IMR-90 (cell line): ENCODE results near the gene RAPGEF3. TPM values are rescaled to one million over a fixed set of nuclear protein-coding genes. Genes with fewer than 3 reads are reported as not detected.

Source experiments
- ATAC-seq: fragments of 200-7000 bp; cut with Tn5 transposase; 2 replicates; pipeline ENCODE4 v1.9.1; 2020; ENCODE audit warnings: low read depth, mild to moderate bottlenecking, moderate library complexity
- BruUV-seq: library from RNA; stranded (reverse); fragments of 400-500 nt; replicated peaks from 2 replicates; lab custom pipeline; 2021; lab: Mats Ljungman, UMichigan
- CTCF ChIA-PET: fragments of 300-600 bp; formaldehyde crosslinking; extraction: SDS; loops from one replicate; lab custom pipeline; 2021; ENCODE audit warnings: antibody characterized with exemption; lab: Yijun Ruan, JAX
- POLR2A ChIA-PET: fragments of 300-600 bp; sonication (Branson Sonifier 250); formaldehyde crosslinking; loops from one replicate; lab custom pipeline; 2022; ENCODE audit warnings: antibody characterized with exemption; ENCODE audit not compliant: unreplicated experiment; lab: Charles Lee
- DNase-seq: peaks from one replicate; pipeline ENCODE4 v3.0.0; 2013
- H2AFZ ChIP-seq: replicated peaks from 2 replicates; pipeline ENCODE3; 2013; ENCODE audit warnings: low read length, mild to moderate bottlenecking; ENCODE audit not compliant: poor library complexity
- H2AK5ac ChIP-seq: 2 replicates; pipeline ENCODE4 v1.6.1; 2013; ENCODE audit warnings: low read depth, low read length, inconsistent platforms
- H2AK9ac ChIP-seq: replicated peaks from 2 replicates; pipeline ENCODE3; 2013; ENCODE audit warnings: mild to moderate bottlenecking, low read depth, low read length, moderate library complexity; ENCODE audit not compliant: poor library complexity
- H2BK120ac ChIP-seq: 2 replicates; pipeline ENCODE4 v1.6.1; 2013; ENCODE audit warnings: low read depth, low read length, inconsistent platforms
- H2BK15ac ChIP-seq: 3 replicates; pipeline ENCODE4 v1.6.1; 2013; ENCODE audit warnings: low read depth, low read length, inconsistent platforms
- H2BK20ac ChIP-seq: 2 replicates; pipeline ENCODE4 v1.6.1; 2013; ENCODE audit warnings: low read depth, mild to moderate bottlenecking, inconsistent platforms, low read length, moderate library complexity
- H2BK5ac ChIP-seq: 2 replicates; pipeline ENCODE4 v1.6.1; 2013; ENCODE audit warnings: mild to moderate bottlenecking, low read depth, low read length, inconsistent platforms; ENCODE audit not compliant: poor library complexity, severe bottlenecking
- H3K14ac ChIP-seq: replicated peaks from 2 replicates; pipeline ENCODE4 v1.6.1; 2013; ENCODE audit warnings: low read depth, low read length, inconsistent platforms
- H3K18ac ChIP-seq: 2 replicates; pipeline ENCODE4 v1.6.1; 2013; ENCODE audit warnings: low read depth, low read length, control low read depth
- H3K23ac ChIP-seq: 2 replicates; pipeline ENCODE4 v1.6.1; 2013; ENCODE audit warnings: low read depth, low read length, inconsistent platforms
- H3K27ac ChIP-seq: 2 replicates; pipeline ENCODE4 v1.5.1; 2013; ENCODE audit warnings: mild to moderate bottlenecking, control low read depth, low read length; ENCODE audit not compliant: insufficient read depth
- H3K27me3 ChIP-seq: 2 replicates; pipeline ENCODE4 v1.6.1; 2013; ENCODE audit warnings: low read length; ENCODE audit not compliant: control insufficient read depth, insufficient read depth
- H3K36me3 ChIP-seq: 2 replicates; pipeline ENCODE4 v1.6.1; 2013; ENCODE audit warnings: low read length, mixed read lengths; ENCODE audit not compliant: control insufficient read depth, insufficient read depth
- H3K4ac ChIP-seq: 2 replicates; pipeline ENCODE4 v1.6.1; 2013; ENCODE audit warnings: low read depth, low read length, inconsistent platforms
- H3K4me1 ChIP-seq: 2 replicates; pipeline ENCODE4 v1.6.1; 2013; ENCODE audit warnings: low read length, mixed read lengths; ENCODE audit not compliant: control insufficient read depth, insufficient read depth
- H3K4me2 ChIP-seq: 2 replicates; pipeline ENCODE4 v1.6.1; 2013; ENCODE audit warnings: low read depth, mild to moderate bottlenecking, control low read depth, low read length, moderate library complexity
- H3K4me3 ChIP-seq: 2 replicates; pipeline ENCODE4 v1.5.1; 2013; ENCODE audit warnings: low read depth, mild to moderate bottlenecking, control low read depth, low read length, moderate library complexity; ENCODE audit not compliant: insufficient read depth
- H3K56ac ChIP-seq: 2 replicates; pipeline ENCODE4 v1.6.1; 2013; ENCODE audit warnings: low read length, inconsistent platforms; ENCODE audit not compliant: insufficient read depth; ENCODE audit errors: extremely low read depth
- H3K79me1 ChIP-seq, 2 experiments: 2 replicates each; pipeline ENCODE4 v1.6.1; 2013; ENCODE audit warnings: low read length in 2 of 2, inconsistent platforms in 1 of 2, low read depth in 1 of 2
- H3K9ac ChIP-seq: 2 replicates; pipeline ENCODE4 v1.6.1; 2013; ENCODE audit warnings: low read depth, low read length, control low read depth
- H3K9me1 ChIP-seq: 2 replicates; pipeline ENCODE4 v1.6.1; 2013; ENCODE audit warnings: low read length, inconsistent platforms; ENCODE audit not compliant: insufficient read depth
- H3K9me3 ChIP-seq: 2 replicates; pipeline ENCODE4 v1.6.1; 2013; ENCODE audit warnings: low read length; ENCODE audit not compliant: control insufficient read depth, insufficient read depth
- H4K20me1 ChIP-seq: 2 replicates; pipeline ENCODE4 v1.6.1; 2013; ENCODE audit warnings: low read length, inconsistent platforms; ENCODE audit not compliant: insufficient read depth
- H4K5ac ChIP-seq: 2 replicates; pipeline ENCODE4 v1.6.1; 2013; ENCODE audit warnings: mild to moderate bottlenecking, low read depth, low read length, control low read depth
- H4K8ac ChIP-seq, 2 experiments: 2 replicates each; pipeline ENCODE4 v1.6.1; 2013; ENCODE audit warnings: low read depth in 2 of 2, low read length in 2 of 2, control low read depth in 1 of 2, inconsistent platforms in 1 of 2
- H4K91ac ChIP-seq: 2 replicates; pipeline ENCODE4 v1.6.1; 2013; ENCODE audit warnings: low read depth, low read length, inconsistent platforms; ENCODE audit not compliant: insufficient read depth
- BHLHE40 ChIP-seq: fragments of 150-350 bp; IDR thresholded peaks from 2 replicates; pipeline ENCODE4 v1.6.1; 2016; ENCODE audit warnings: mild to moderate bottlenecking, low read depth, low read length
- CEBPB ChIP-seq: IDR thresholded peaks from 2 replicates; pipeline ENCODE4 v1.6.1; 2012; ENCODE audit warnings: low read depth, low read length, improper control_type of control experiment
- CHD1 ChIP-seq: IDR thresholded peaks from 2 replicates; pipeline ENCODE4 v1.6.1; 2012; ENCODE audit warnings: low read depth, low read length, improper control_type of control experiment
- CTCF ChIP-seq: conservative IDR thresholded peaks from 2 replicates; pipeline ENCODE4 v1.5.1; 2012; ENCODE audit warnings: mild to moderate bottlenecking, low read depth, low read length, improper control_type of control experiment
- ELK1 ChIP-seq: fragments of 150-350 bp; IDR thresholded peaks from 2 replicates; pipeline ENCODE4 v1.6.1; 2016; ENCODE audit warnings: low read depth, mild to moderate bottlenecking, low read length, moderate library complexity, borderline replicate concordance
- FOS ChIP-seq: fragments of 150-350 bp; IDR thresholded peaks from 2 replicates; pipeline ENCODE4 v1.6.1; 2016; ENCODE audit warnings: low read depth, low read length
- MAFK ChIP-seq: IDR thresholded peaks from 2 replicates; pipeline ENCODE4 v1.6.1; 2012; ENCODE audit warnings: low read depth, low read length, improper control_type of control experiment
- MAZ ChIP-seq: IDR thresholded peaks from 2 replicates; pipeline ENCODE4 v1.6.1; 2012; ENCODE audit warnings: low read depth, mild to moderate bottlenecking, low read length, improper control_type of control experiment, moderate library complexity, borderline replicate concordance
- MXI1 ChIP-seq: IDR thresholded peaks from 2 replicates; pipeline ENCODE4 v1.6.1; 2012; ENCODE audit warnings: low read depth, mild to moderate bottlenecking, low read length, moderate library complexity, borderline replicate concordance
- NFE2L2 ChIP-seq: fragments of 150-350 bp; IDR thresholded peaks from 2 replicates; pipeline ENCODE4 v1.6.1; 2016; ENCODE audit warnings: low read depth, mild to moderate bottlenecking, low read length
- POLR2A ChIP-seq: IDR thresholded peaks from 2 replicates; pipeline ENCODE4 v1.6.1; 2012; ENCODE audit warnings: mild to moderate bottlenecking, low read depth, low read length
- RAD21 ChIP-seq: IDR thresholded peaks from 2 replicates; pipeline ENCODE4 v1.6.1; 2012; ENCODE audit warnings: low read length, improper control_type of control experiment
- RFX5 ChIP-seq: IDR thresholded peaks from 2 replicates; pipeline ENCODE4 v1.8.0; 2012; ENCODE audit warnings: low read depth, mild to moderate bottlenecking, low read length, moderate library complexity
- SMC3 ChIP-seq: fragments of 150-350 bp; IDR thresholded peaks from 2 replicates; pipeline ENCODE4 v1.6.1; 2016; ENCODE audit warnings: low read depth, mild to moderate bottlenecking, antibody characterized with exemption, low read length, moderate library complexity
- USF2 ChIP-seq: fragments of 150-350 bp; IDR thresholded peaks from 2 replicates; pipeline ENCODE4 v1.6.1; 2017; ENCODE audit warnings: mild to moderate bottlenecking, antibody characterized with exemption, low read length, low read depth
- WGBS, 2 experiments: methylation state at CpG; one replicate each; pipeline versions ENCODE4 v1.1.5 to v1.1.7; 2013; ENCODE audit warnings: missing lambda C conversion rate in 2 of 2; ENCODE audit not compliant: insufficient read length in 1 of 2; ENCODE audit errors: extremely low coverage in 2 of 2; 5-methylcytosine and 5-hydroxymethylcytosine counted together
- dilution Hi-C: fragments of 300-500 bp; cut with HindIII; formaldehyde crosslinking; loops from one replicate; pipeline ENCODE4 v1.14.3; 2018; ENCODE audit warnings: low sequenced_read_pairs; ENCODE audit not compliant: unreplicated experiment
- in situ Hi-C: fragments of 300-500 bp; cut with MboI; formaldehyde crosslinking; loops from 3 replicates; pipeline ENCODE4 v1.14.3; 2019; ENCODE audit warnings: low sequenced_read_pairs, inconsistent platforms, mixed read lengths
- intact Hi-C: fragments of 100-400 bp; cut with micrococcal nuclease; formaldehyde crosslinking; loops from 2 replicates; pipeline ENCODE4 v1.10.0; 2022
- polyA plus RNA-seq, 3 experiments: library from polyadenylated mRNA; depleted of rRNA; stranded (reverse); fragments of >200 nt; gene quantifications; 2 replicates each; pipeline ENCODE4 v1.2.3, GENCODE V29; 2012; ENCODE audit warnings: low replicate concordance in 1 of 3
- total RNA-seq: library from RNA; depleted of rRNA; stranded (reverse); fragments of >200 nt; gene quantifications from 2 replicates; pipeline ENCODE4 v1.2.3, GENCODE V29; 2012

The RAPGEF3 gene
- total and polyA plus RNA-seq, 2 of the 4 experiments (the other 2 are of a cell fraction): 1.3 to 2.0 TPM

GRCh38 chr12:47785887-47786661, 27.4 kb upstream of the RAPGEF3 start:
- H3K9me1 ChIP-seq: no peaks in the 10 kb centered on the region
- no peaks in the 10 kb centered on the region for H3K4me1 ChIP-seq
- H3K79me1 ChIP-seq: peaks cover 0 to 20% of the 10 kb centered on the region in 2 experiments
- no peaks in the 10 kb centered on the region for H3K27me3 ChIP-seq
- peaks cover 15% of the 10 kb centered on the region; the same call in 1 of the 2 replicates for H4K20me1 ChIP-seq
- dilution Hi-C loops (loop anchor here (10.0 kb wide), 1 partner anchor 59 kb away; no protein-coding TSS in a partner anchor), in situ Hi-C loops (loop anchor here (5.0 kb wide), 1 partner anchor 41 kb away; no protein-coding TSS in a partner anchor), intact Hi-C loops (no loop called here)
- no peak overlapping the region for H4K91ac ChIP-seq
- no TSS peak for BruUV-seq
- no peak overlapping the region for H3K4me3 ChIP-seq
- no peak overlapping the region for H2BK15ac ChIP-seq
- H3K4ac ChIP-seq: no peak overlapping the region
- no peak overlapping the region for H3K4me2 ChIP-seq
- no peak overlapping the region for H3K56ac ChIP-seq
- DNase-seq (no peak), ATAC-seq (no peak)
- no peak overlapping the region for H2AK9ac ChIP-seq
- no peaks in the 10 kb centered on the region for H3K9me3 ChIP-seq
- H2AFZ ChIP-seq: no peak overlapping the region
- H3K27ac ChIP-seq: no peak overlapping the region
- ChIA-PET CTCF (no interaction called here), POLR2A (no interaction called here)
- H3K9ac ChIP-seq: no peak overlapping the region
- H3K23ac ChIP-seq: no peak overlapping the region
- no peak overlapping the region for H2BK20ac ChIP-seq
- no peak overlapping the region for H2BK120ac ChIP-seq
- H2AK5ac ChIP-seq: no peak overlapping the region
- H3K36me3 ChIP-seq: peaks cover 83% of the 10 kb centered on the region
- no peak overlapping the region for H4K5ac ChIP-seq
- H4K8ac ChIP-seq: no peak overlapping the region
- 100% methylated on average over 6 of the region's 11 CpGs; no CpG with 5 or more reads in 1 of the 2 experiments for WGBS, 2 experiments
- H2BK5ac ChIP-seq: no peak overlapping the region
- no peak overlapping the region for H3K14ac ChIP-seq
- no peak overlapping the region for H3K18ac ChIP-seq
- TF ChIP-seq BHLHE40: no peak
- no peak for TF ChIP-seq CTCF
- no peak for TF ChIP-seq MAFK
- no peak for TF ChIP-seq CEBPB
- no peak for TF ChIP-seq MAZ
- no peak for TF ChIP-seq ELK1
- no peak for TF ChIP-seq FOS
- TF ChIP-seq RFX5: no peak
- no peak for TF ChIP-seq MXI1
- TF ChIP-seq USF2: no peak
- TF ChIP-seq SMC3: no peak
- no peak for TF ChIP-seq RAD21
- TF ChIP-seq NFE2L2: no peak
- TF ChIP-seq POLR2A: no peak
- TF ChIP-seq CHD1: no peak
